Measurements from ENCODE around the gene MAPK1IP1L.
"Not testable (repeated sequence)": the region's sequence is repeated elsewhere in the genome, so short reads cannot be mapped to it uniquely, and the experiment has no call there.

Gene MAPK1IP1L

GRCh38 chr14:55057919-55058318 lies 6.5 kb downstream of the MAPK1IP1L start:
- DNase-seq, result no peak

- no peak for DNase-seq
Observed at GRCh38 chr14:55059333-55059732, 7.9 kb downstream of the MAPK1IP1L start.

GRCh38 chr14:55062517-55063351 lies 11.3 kb downstream of the MAPK1IP1L start:
- DNase-seq, result no peak

- DNase-seq, result not testable (repeated sequence)
Observed at GRCh38 chr14:55064896-55065295, 13.4 kb downstream of the MAPK1IP1L start.

GRCh38 chr14:55065411-55065810 lies 14.0 kb downstream of the MAPK1IP1L start:
- DNase-seq, result no peak

- no peak for DNase-seq
Observed at GRCh38 chr14:55066223-55066622, 14.8 kb downstream of the MAPK1IP1L start.

- DNase-seq, result no peak
Observed at GRCh38 chr14:55070981-55071411, 19.5 kb downstream of the MAPK1IP1L start.

- DNase-seq, result peak; percentile 37 to 67
Observed at GRCh38 chr14:55071870-55072640, 20.6 kb downstream of the MAPK1IP1L start.

- no peak for DNase-seq
Observed at GRCh38 chr14:55073856-55074255, 22.4 kb downstream of the MAPK1IP1L start.

GRCh38 chr14:55074662-55075061 lies 23.2 kb downstream of the MAPK1IP1L start:
- no peak for DNase-seq

- DNase-seq, result no peak
Observed at GRCh38 chr14:55075628-55076175, 24.3 kb downstream of the MAPK1IP1L start.

GRCh38 chr14:55077170-55078151 lies 26.0 kb downstream of the MAPK1IP1L start:
- DNase-seq, result no peak

- DNase-seq, result not testable (repeated sequence)
Observed at GRCh38 chr14:55079961-55080360, 28.5 kb downstream of the MAPK1IP1L start.

- DNase-seq, result no peak
Observed at GRCh38 chr14:55084401-55085059, 33.1 kb downstream of the MAPK1IP1L start.

GRCh38 chr14:55085060-55085660 lies 33.7 kb downstream of the MAPK1IP1L start:
- no peak for DNase-seq

- DNase-seq, result no peak
Observed at GRCh38 chr14:55086938-55087337, 35.5 kb downstream of the MAPK1IP1L start.

- DNase-seq, result no peak
Observed at GRCh38 chr14:55088356-55088755, 36.9 kb downstream of the MAPK1IP1L start.

GRCh38 chr14:55092341-55092740 lies 40.9 kb downstream of the MAPK1IP1L start:
- DNase-seq, result no peak

- DNase-seq, result no peak
Observed at GRCh38 chr14:55094292-55095157, 43.1 kb downstream of the MAPK1IP1L start.

GRCh38 chr14:55097881-55098560 lies 46.6 kb downstream of the MAPK1IP1L start:
- no peak for DNase-seq
